GM10248 (cell line): Measurements from ENCODE around the gene GAB4.

Source experiments
- CTCF ChIA-PET: fragments of 300-600 bp; sonication (Branson Sonifier 250); formaldehyde crosslinking; extraction: SDS; loops from one replicate; lab custom pipeline; 2021; ENCODE audit warnings: antibody characterized with exemption; lab: Yijun Ruan, JAX
- POLR2A ChIA-PET: fragments of 350-650 bp; sonication (Branson Sonifier 250); formaldehyde crosslinking; extraction: SDS; loops from one replicate; lab custom pipeline; 2020; ENCODE audit warnings: antibody characterized with exemption; lab: Yijun Ruan, JAX
- DNase-seq: peaks from one replicate; pipeline ENCODE4 v3.0.0; 2012; ENCODE audit errors: extremely low spot score
- CTCF ChIP-seq: IDR thresholded peaks from 2 replicates; pipeline ENCODE4 v1.5.1; 2012; ENCODE audit warnings: mild to moderate bottlenecking, low read depth; ENCODE audit errors: extremely low read depth, missing control alignments, control extremely low read depth

The GAB4 gene

GRCh38 chr22:16975155-16975885 is 32.7 kb downstream of the GAB4 start:
- no peak for TF ChIP-seq CTCF
- CTCF ChIA-PET, result no interaction called here
- POLR2A ChIA-PET, result no interaction called here
- no peak for DNase-seq

- TF ChIP-seq CTCF, result no peak
- ChIA-PET CTCF (no interaction called here), POLR2A (no interaction called here)
- no peak for DNase-seq
Observed at GRCh38 chr22:16974298-16975084, 33.5 kb downstream of the GAB4 start.

DNA sequence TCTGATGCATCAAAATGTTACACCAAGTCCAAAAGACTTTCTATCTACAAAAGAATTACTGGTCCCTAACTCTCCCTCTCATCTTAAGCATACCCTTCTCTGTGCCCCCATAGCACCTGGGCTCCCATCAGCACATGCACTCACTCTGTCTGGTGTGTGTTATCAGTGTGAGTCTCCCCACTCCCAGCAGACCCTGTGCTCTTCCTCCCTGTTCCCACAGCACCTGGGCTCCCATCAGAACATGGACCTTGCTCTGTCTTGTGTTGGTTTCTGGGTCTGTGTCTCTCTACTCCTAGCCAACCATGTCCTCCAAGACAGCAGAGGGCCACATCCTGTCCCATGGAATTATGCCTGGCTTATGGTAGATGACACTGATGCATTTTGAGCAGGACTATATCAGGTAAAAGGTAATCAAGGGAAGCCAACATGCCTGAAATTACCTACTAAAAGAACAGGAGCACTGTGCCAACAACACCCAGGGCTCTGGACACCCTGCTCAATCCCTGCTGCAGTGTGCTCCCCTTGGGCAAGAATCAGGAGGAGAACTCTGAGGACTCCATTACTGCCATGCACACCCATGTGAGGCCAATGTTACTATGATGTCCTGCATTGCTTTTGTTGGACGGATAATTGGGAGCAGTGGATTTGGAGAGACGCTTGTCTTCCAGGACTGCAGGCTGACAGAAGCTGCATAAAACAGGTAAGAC is 34.3 kb downstream of the GAB4 start:
- ChIA-PET CTCF (interaction anchor here (1.6 kb wide), 1 partner anchor 12 kb away, joined by 3 read pairs; no protein-coding TSS in a partner anchor), POLR2A (no interaction called here)
- DNase-seq, result no peak
- TF ChIP-seq CTCF, result no peak

- POLR2A ChIA-PET, result no interaction called here
- CTCF ChIA-PET, result interaction anchor here (1.6 kb wide), 1 partner anchor 14 kb away, joined by 3 read pairs; no protein-coding TSS in a partner anchor
- no peak for DNase-seq
- TF ChIP-seq CTCF, result no peak
Observed at GRCh38 chr22:16972311-16972710, 35.7 kb downstream of the GAB4 start.

DNA sequence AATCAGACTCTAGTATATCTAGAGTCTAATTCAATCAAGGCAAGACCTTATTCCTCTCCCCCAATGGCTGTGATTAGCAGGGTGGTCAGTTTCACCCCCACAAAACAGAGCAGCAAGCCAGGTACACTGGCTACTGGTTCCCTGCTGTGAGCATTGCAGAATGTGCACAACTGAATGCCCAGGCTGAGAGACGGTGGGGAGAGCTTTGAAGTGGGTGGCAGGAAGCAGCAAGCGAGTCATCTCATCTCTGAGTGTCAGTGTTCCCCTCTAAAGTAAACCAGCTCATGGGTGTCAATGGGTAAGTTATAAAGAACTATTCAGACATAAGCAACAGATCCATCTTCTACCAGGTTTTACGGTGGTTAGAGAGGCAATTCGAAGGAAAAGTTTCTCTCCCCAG is 37.6 kb downstream of the GAB4 start:
- TF ChIP-seq CTCF, result no peak
- POLR2A ChIA-PET, result no interaction called here
- CTCF ChIA-PET, result interaction anchor here (1.3 to 1.7 kb wide), 2 partner anchors 8 to 18 kb away, joined by 3 to 4 read pairs; no protein-coding TSS in a partner anchor
- DNase-seq, result no peak
